Glomerular endothelial cell (primary cell): Measurements from ENCODE around the gene AIFM1. TPM values are rescaled to one million over a fixed set of nuclear protein-coding genes. Genes with fewer than 3 reads are reported as not detected.

ENCODE experiments used
- DNase-seq: peaks from one replicate; pipeline ENCODE4 v3.0.0-alpha.2; 2011; ENCODE audit warnings: low read depth, low spot score; ENCODE audit errors: extremely low read depth
- total RNA-seq: library from RNA; depleted of rRNA; stranded (reverse); fragments of >200 nt; gene quantifications from 2 replicates; pipeline ENCODE4 v1.2.3, GENCODE V29; 2015

Gene AIFM1
- total RNA-seq: 16.4 and 16.9 TPM in 2 replicates

DNA sequence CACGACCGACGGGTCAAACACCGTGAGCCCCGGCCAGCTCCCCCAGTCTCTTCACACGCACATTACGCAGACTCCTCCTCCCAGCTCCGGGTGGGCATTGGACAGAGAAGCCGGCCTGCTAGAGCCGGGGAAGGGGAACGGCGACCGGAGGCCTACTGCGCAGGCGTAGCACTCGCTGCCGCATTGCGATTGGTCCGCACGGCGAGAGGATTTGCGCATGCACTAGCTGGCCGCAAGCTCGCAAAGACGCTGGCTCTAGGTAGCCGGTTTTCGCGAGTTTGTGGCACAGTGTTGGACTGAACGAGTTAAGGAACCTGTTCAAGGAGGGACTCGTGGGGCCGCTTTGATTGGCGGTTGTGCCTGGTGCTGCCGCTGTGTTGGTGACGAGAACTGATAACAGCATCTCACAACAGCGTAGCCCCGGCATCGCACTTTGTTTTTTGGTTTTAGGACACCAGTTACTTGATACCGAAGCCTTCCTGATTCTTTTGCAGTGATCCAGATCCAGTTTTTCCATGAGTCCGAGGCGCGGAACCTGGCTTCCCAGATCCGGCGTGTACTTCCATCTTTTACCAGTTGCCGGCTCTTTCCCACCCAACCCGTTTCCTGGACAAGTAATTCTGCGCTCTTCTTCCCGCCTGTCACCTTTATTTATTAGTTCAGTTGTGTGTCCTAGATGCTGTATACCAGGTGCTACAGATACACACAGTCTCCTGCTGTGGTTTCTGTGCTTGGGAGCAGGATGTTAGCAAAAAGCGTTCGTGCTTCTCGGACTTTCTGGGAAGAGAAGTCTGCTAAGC lies at the start of gene AIFM1:
TSS of gene AIFM1 (minus strand) at position 139 of the 800 bp plus-strand sequence. CDS start 185 bp downstream, outside the sequence.
- peak; percentile 68 for DNase-seq

DNA sequence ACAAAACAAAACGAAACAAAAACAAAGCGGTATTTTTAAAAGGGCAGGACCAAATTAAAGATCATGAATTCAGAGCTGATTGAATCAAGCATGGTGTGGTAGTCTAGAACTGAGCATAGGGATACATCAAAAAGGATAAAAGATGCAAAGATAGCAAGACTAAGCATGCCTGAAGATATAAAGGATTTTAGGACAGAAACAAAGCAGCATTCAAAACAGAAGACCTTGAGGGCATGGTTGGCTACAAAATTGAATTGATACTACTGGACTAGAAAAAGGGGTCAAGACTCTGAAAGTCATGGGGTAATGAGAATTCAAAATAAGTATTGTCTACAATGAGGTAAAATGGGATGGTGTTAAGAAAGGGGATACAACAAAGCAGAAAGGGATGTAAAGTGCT lies 47.7 kb upstream of the AIFM1 start:
- DNase-seq: no peak

DNA sequence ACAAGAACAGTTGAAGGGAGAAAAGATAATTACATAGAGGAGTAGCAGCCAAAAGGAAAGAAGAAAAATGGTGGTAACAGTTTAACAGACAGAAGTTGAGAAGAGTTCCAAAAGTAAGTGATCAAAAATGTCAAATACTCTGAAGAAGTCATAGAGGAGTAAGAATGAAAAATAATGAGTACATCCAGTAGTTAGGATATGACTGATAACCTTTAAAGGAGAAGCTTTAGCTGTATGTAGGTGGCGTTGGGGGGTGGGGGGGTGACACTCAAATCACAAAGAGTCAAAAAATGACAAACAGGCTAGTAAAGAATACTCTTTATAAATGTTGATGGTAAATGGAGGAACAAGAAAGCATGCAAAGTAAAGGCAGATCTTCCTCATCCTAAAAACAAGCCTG lies 46.7 kb upstream of the AIFM1 start:
- no peak for DNase-seq

DNA sequence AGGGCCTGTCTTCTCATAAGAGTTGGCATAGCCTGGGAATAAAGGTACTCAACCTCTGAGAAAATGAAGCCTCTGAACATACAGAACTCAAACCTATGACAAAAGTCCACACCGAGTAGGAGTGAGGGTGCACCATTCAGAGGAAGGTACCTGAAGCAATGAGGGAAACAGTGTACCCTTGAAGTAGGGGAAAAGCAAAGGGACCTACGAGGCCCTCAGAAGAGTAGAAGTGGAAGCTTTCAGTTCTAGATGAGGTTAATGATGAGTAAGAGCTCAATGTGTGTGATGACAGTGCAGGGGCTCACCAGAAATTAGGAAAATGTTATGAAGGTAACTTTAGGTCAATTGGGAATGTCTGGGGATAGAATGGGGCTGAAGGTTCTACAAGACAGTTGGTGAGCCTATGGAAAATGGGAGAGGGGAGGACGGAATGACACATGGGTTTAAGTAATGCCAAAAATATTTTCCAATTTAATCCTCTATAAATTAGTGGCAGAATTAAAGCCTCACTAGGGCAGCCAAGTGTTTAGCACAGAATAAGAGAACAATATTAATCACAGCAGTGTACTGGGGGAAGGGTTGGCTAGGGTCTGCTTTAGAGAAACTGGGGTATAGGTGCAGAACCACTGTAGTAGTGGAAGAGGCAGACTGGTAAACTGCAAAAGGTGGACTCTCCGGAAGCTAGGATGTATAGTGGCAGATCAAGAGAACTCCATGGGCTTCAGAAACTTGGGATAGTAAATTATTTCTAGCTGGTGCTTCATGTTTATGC lies 46.0 kb upstream of the AIFM1 start:
- DNase-seq: no peak

DNA sequence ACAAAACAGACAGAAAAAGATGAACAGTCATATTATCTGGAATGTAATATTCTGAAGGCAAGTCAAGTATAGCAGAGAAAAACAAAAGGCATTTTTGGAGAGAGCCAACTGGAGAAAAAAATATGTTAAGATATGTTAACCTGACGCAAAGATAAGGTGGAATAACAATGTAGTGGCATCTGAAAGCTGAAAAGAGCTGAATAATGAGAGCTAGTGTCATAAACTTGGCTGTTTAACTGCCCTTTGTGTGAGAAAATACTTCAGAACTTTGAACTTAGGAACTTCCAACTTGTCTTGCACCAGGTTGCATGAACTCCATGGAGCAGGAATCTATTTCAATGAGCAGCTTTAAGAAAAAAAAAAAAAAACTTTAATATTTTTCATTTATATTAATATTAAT lies 39.0 kb upstream of the AIFM1 start:
- DNase-seq: no peak

DNA sequence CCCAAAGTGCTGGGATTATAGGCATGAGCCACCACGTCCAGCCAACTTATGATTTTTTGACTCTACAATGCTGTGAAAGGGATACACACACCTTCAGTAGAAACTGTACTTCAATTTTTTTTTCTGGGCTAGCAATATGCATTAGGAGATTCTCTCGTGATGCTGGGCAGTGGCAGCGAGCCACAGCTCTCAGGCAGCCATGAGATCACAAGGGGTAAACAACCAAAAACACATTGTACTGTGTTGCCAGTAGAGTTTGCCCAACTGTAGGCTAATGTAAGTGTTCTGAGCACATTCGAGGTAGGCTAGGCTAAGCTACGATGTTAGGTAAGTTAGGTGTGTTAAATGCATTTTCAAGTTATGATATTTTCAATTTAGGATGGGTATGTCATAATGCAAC lies 31.8 kb upstream of the AIFM1 start:
- DNase-seq: no peak

DNA sequence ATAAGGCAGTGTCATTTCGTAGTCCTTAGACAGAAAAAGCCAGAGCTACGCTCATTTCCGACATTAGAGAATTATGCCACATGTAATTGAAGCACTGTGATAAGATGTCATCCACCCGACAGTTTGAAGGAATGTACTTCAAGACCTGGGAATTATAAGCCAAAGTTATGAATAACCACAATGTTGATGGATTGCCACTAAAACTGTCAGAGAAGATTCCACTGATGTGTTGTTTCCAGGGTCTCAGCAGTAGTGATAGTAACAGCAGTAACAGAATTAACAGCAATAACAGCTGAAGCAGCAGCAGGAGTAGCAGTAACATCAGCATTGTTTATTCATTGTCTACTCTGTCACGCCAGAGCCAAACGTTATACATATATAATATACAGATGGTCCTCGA lies 30.8 kb upstream of the AIFM1 start:
- DNase-seq: no peak

DNA sequence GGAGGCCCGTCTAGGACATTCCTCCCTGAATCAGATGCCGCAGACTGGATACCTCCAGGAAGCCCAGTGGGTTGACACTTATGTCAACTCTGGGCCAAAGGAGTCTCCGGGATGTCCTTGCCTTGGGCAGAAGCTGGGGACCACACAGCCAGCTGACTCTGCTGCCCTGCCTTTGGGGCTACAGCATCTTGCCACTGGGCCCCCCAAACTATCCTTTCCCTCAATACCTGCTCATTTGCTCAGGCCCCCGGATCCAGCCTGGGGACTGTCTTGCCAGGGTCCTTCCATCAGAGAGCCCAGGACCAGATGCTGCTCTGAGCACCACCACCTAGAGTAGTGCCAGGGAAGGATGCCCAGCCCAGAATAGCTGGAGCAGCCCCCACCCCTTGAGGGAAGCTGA lies 25.2 kb upstream of the AIFM1 start:
- DNase-seq: no peak

DNA sequence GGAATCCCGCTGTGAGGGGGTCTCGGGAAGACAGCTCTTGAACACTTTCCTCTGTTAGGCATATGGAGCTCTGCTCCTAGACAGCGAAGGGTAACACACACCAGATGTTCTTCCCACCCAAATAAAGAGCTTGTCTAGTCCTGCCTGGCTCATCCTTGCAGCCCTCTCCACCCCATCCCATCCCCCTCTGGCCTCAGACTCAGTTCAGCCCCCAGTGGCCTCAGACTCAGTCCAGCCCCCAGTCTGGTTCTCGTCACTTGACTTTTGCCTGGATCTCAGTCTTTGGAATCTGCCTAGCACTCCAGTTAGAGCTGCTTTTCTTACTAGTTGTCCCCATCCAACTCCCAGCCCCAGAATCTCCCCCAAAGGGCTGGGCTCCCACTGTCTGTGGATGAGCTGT lies 21.0 kb upstream of the AIFM1 start:
- no peak for DNase-seq

DNA sequence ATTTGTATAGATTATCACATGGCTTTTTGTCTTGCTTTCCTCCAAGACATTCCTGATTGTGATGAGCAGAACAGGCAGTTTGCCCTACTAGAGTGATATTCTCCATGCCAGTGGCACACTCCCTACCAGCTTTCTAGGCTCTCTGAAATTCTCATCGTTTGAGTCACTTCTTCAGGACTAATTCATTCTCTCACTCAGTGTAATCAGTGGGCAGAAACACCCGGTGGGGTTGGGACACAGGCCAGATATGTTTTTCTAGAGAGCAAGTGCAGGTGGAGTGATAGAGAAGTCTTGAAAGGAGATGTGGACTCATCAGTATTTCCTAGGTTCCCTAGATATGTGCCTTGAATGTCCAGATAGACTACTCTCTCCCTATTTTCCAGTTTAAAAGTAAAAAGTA lies 19.2 kb upstream of the AIFM1 start:
- DNase-seq: no peak

DNA sequence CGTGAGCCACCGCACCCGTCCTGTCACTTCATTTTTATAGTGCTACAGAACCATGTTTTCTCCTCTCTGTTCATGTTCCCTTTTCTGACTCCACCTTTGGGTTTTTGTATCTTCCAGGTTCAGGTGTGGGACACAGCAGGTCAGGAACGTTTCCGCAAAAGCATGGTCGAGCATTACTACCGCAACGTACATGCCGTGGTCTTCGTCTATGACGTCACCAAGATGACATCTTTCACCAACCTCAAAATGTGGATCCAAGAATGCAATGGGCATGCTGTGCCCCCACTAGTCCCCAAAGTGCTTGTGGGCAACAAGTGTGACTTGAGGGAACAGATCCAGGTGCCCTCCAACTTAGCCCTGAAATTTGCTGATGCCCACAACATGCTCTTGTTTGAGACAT lies 18.5 kb upstream of the AIFM1 start:
- no peak for DNase-seq

DNA sequence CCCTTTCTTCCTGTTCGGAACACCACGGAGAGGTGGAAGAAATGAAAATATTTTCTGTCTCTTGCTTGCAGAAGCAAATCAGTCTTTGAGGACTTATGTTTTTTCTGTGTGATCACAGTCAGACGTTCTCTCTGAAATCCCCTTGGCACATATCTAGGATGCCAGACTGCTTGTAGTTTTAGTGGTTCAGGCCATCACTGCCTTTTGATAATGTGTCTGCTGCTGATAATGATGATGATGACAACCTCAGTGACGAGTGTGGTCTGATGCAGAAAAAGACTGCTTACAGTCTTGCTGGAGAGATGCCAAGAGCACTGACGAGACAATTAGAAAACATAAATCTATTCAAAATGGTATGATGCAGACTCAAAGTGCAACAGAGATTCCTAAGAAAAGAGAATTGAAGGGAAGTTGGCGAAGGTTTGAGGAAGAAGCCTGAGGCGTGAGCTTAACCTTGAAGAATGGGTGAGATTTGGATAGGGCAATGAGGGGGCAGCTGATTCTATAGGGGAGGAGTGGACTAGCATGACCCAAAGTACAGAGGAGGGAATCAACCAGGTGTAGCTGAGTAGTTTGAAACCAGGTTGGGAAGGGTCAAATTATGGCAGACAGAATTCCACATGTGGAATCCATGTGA lies 14.1 kb upstream of the AIFM1 start:
- no peak for DNase-seq

DNA sequence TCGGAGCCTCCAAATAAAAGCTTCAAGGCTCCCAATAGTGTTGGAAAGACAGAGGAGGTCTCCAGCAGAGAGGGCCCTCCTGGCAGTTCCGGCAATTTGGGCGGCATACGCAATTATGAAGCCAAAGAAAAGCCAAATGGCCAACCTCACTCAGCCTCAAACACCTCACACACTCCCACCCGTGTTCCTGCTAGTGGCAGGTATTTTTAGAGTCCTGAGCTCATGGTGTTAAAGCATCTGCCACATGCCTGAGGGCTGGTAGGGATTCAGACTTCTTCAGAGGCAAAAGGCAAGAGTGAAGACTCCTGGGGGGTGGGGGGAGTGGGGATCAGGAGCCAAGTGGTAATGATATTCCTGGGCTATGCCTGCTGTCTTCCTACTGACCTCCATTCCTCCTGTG lies 13.5 kb upstream of the AIFM1 start:
- DNase-seq: no peak

DNA sequence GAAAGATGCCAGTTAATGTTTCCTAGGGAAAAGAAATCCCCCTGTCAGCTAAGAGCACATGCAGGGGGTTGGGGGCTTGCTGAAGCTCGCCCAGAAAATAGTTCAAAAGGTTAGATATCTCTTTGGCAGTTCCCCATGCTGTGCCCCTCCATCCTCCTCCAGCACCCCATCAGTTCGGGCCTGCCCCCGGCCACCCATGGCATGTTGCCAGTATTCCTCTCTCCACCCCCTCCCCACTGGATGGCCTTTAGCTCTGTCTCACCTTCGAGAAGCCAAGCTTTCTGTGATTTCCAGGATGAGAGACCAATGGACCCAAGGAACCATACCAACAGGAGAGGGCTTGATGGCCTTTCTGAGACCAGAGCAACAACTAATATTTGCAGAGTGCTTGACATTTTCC lies 11.3 kb upstream of the AIFM1 start:
- no peak for DNase-seq

DNA sequence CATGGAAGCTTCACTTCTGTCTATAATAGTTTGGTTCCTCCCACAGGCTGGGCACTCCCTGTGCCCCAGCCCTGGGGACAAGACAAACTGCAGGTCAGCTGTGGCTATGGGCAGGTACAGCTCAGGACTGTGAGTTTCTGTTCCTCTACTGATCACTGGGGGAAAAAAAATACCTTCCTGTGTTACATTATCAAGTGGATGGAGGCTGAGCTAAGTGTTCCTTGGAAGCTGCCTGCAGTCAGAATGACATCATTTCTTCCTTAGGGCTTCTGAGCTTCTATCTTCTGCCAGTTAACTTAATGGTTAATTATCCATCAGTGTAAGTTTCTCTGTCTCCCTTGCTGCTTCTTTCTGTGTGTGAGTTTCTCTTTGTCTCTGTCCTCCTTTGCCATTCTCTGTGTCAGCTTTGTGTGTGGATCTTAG lies 10.7 kb upstream of the AIFM1 start:
- no peak for DNase-seq

DNA sequence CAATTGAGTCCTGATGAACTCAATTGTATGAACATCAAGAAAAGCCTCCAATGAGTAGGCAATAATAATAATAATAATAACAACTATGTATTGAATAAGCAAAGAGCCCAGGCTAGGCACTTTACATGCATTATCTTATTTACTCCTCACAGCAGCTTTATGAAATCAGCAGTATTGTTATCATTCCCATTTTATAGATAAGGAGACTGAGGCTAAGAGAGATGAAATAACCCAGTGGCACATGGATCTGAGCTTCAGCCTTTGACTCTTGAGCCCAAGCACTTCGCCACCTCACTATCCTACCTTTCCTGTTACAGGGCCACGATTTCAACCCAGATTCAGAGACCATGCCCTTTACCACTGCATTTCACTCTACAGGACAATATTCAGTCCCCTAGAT lies 9.3 kb upstream of the AIFM1 start:
- DNase-seq: no peak

DNA sequence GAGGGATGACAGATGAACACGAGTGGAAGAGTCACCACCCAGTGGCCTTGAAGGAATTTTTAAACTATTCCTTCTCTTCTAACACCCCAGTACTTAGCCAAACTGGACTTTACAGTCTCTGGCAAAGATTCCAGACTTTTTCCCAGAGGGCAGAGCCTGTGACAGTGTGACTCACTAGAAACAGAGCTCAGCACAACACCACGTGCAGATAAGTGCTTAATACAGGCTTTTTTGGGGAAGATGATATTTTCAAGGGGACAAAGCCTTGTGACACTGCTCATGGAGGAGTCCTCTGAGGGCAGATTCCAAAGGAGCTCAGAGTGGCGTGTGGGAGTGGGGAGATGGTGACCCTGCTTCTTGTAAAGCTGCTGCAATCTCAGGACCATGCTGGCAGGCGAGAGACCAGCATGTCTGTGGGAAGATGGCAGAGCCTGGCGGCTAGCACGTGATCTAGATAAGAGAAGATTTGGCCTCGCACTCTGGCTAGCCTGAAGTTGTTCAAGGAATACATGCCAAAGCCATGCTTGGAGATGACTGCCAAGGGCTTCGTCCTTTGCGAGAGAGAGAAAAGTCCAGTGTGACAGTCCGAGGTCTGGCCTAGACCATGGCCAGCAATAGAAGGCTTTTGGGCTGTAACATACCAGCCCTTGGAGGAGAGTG lies 8.5 kb upstream of the AIFM1 start:
- DNase-seq: no peak

DNA sequence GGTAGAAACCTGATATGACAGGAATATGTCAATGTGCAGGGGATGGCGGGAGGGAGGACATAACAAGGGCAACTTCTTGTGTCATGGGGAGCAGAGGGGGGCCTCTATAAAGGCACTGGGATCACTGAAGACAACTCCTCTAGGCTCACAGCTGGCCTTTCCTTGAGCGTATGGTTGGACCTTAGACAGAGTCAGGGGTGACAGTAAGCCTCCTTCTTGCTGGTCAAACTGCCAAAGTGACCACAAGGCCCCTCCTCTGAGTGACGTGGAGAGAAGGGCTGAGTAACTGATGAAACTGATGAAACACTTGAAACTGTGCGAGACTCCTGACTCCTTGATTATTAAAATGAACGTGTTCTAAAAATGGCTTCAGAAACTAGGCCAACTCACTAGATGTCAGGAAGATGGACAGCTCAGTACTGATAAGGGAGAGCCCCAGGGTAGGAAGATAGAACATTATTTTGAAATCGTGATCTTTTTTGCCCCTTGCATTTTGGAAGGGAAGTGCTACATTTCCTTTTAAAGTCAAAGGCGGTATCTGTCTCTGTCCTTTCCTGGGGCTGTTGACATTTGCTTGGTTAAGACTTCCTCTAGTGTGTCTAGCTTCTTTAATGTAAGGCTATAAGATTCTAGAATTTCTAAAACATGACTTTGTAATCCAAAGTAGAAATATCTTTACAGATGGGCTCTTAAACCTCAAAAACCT lies 7.7 kb upstream of the AIFM1 start:
- DNase-seq: no peak

DNA sequence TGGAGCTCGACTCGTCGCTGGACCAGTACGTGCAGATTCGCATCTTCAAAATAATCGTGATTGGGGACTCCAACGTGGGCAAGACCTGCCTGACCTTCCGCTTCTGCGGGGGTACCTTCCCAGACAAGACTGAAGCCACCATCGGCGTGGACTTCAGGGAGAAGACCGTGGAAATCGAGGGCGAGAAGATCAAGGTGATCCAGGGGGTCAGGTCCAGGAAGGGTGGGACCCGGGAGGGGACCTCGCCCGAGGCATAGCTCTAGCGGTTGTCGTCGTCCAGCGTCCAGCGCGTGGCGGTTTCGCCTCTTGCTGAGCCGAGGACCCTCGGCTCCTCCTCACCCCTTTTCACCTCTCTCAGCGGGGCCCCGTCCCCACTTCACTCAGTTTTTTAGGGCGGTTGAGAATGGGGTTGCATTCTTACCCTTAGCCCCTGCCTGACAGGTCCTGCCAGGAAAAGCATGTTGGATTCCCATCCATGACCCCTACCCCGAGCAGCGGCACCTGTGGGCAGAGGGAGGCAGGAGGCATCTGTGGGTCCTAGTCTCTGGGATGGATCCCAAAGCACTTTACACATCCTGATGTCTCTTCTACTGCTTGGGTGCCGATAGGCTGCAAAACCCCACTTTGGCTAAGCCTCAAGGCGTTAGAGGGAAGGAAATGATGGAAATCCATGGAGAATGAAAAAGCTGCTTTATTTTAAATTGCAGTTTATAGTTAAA lies 6.6 kb upstream of the AIFM1 start:
- no peak for DNase-seq
